ENCODE results near the gene ANKRD37.

ANKRD37 gene

GRCh38 chr4:185425647-185426352, 29.2 kb downstream of the ANKRD37 start, which contains the start of gene UFSP2:
TSS of gene UFSP2 (minus strand) at chr4:185425964. CDS start at chr4:185425868, 96 bp downstream.
- peak; percentile 58 for DNase-seq

GRCh38 chr4:185426960-185427688, 30.5 kb downstream of the ANKRD37 start:
- no peak for DNase-seq

GRCh38 chr4:185429660-185430059, 33.0 kb downstream of the ANKRD37 start:
- DNase-seq = no peak

GRCh38 chr4:185435466-185435865, 38.8 kb downstream of the ANKRD37 start:
- no peak for DNase-seq

GRCh38 chr4:185437809-185438208, 41.2 kb downstream of the ANKRD37 start:
- no peak for DNase-seq

- no peak for DNase-seq
Measured at GRCh38 chr4:185441479-185441878, 44.8 kb downstream of the ANKRD37 start.

GRCh38 chr4:185445209-185445608, 48.6 kb downstream of the ANKRD37 start:
- no peak for DNase-seq

All from SHP77 treated with DMSO at 0.1 percent for 48 hours (cell line).